NCI-H2196 treated with DMSO at 0.1 percent for 48 hours (cell line): ENCODE data around the gene PAMR1.

Source experiments
- DNase-seq: peaks from one replicate; lab custom pipeline; 2025; ENCODE audit not compliant: unreplicated experiment; lab: John Stamatoyannopoulos, UW

The PAMR1 gene

GRCh38 chr11:35407041-35407440 is 118.4 kb downstream of the PAMR1 start:
- no peak for DNase-seq

DNA sequence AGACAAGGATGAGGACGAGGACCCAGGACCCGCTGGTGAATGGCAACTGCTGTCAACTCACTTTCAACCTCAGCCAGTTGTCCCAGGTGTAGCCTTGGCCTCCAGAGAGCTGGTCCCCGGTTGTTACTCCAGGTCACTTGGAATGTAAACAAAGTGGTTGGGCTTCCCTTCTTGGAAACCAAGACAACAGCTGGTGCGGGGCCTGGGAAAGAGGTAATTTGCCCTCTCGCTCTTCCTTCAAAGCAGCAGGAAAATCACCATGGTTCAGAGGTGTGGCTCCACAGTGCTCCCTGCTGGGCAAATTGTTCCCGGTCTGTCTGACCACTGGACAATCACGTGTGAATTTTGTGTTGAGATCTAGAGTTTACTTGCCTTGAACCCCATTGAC is 121.0 kb downstream of the PAMR1 start:
- DNase-seq: no peak

DNA sequence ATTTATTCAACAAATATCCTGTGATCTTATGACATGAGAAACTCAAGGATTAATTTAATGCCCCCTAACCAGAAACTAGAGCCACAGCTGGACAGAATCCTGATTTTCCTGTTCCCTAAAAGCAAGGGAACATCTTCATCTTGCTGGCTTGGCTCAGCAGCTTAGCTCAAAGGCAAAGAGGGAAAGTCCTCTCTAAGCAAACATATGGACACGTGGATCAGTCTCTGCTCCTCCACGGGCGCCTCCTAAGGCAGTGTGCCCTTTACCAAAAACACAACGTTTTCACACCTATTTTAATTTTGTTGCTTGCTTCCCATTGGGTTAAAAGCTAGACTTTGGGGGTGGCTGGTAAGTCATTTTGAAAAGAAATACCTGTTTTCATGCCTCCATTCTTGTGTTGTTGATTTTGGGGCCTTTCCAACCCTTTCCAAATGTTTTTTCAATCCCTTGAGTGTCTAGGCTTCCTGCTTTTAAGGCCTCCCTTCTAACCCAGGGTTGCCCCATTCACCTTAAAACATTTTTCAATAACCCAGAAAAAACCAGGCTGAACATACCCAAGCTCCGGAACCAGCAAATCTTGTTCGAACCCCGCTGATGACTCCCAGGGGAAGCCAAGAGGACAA is 121.5 kb downstream of the PAMR1 start:
- DNase-seq: no peak

- no peak for DNase-seq
Observed at GRCh38 chr11:35402751-35403660, 122.4 kb downstream of the PAMR1 start.

DNA sequence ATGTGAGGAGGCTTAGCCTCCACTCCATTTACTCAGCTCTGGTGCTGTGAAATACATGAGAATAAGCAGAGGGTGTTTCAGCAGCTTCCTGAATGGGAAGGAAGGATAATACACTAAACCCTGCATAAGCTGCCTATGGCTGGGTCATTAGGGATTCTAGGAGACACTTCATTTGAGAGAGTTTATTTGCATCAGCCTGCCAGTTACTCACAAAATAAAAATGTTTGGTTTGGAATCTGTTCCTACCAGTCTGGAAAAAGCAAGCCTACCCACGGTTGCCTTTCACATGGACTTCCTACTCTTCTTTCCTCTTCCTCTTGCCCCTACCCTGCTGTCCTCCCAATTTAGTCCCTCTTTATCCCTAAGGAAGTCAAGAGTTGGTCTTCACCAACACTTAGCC is 126.5 kb downstream of the PAMR1 start:
- DNase-seq: no peak

DNA sequence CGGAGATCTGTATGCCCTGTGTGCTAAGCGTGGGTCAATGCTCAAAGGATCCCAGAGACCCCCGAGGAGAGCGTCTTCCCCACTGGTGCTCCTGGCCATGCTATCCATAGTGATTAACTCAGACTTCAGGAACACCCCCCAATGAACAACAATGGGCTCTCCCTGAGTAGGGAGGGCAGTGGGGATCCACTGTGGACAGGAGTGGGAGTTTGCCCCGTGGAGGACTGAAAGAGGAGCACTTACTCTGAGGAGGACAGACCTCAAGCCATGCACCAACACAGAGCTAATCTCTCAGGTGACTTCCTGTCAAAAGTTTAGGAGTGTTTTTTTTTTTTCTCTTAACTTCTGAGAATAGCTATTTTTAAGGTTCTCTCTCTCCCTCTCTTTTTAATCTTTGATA is 130.5 kb downstream of the PAMR1 start:
- no peak for DNase-seq

GRCh38 chr11:35393098-35393497 is 132.3 kb downstream of the PAMR1 start:
- no peak for DNase-seq

GRCh38 chr11:35391922-35392688 is 133.3 kb downstream of the PAMR1 start:
- peak; percentile 5 for DNase-seq

- DNase-seq: no peak
Observed at GRCh38 chr11:35390737-35391682, 134.4 kb downstream of the PAMR1 start.

DNA sequence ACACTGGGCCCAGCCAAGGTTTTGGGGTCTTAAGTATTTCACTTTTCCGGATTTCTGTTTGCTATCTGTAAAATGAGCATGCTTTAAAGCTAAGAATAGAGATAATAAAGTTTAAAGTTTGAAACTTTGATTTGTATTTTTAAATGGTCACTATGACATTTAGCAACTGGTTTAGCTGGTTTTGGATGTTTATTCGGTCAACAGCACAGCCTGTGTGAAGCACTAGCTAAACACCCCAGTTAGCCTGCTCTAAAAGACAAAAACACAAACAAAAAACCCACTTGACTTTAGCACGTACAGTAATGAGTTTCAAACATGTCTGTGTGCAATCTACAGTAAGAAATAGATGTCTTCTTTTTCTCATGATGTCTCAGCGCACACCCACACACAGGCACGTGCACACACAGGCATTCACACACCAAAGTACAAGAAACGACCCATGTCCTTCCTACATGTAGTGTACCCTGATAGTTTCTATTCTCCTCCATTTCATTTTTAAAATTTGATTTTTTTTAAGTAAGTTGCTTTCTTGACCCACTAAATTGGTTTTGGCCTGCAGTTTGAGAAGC is 135.4 kb downstream of the PAMR1 start:
- DNase-seq: no peak

GRCh38 chr11:35389112-35389511 is 136.3 kb downstream of the PAMR1 start:
- no peak for DNase-seq

GRCh38 chr11:35388061-35388460 is 137.4 kb downstream of the PAMR1 start:
- DNase-seq: no peak

DNA sequence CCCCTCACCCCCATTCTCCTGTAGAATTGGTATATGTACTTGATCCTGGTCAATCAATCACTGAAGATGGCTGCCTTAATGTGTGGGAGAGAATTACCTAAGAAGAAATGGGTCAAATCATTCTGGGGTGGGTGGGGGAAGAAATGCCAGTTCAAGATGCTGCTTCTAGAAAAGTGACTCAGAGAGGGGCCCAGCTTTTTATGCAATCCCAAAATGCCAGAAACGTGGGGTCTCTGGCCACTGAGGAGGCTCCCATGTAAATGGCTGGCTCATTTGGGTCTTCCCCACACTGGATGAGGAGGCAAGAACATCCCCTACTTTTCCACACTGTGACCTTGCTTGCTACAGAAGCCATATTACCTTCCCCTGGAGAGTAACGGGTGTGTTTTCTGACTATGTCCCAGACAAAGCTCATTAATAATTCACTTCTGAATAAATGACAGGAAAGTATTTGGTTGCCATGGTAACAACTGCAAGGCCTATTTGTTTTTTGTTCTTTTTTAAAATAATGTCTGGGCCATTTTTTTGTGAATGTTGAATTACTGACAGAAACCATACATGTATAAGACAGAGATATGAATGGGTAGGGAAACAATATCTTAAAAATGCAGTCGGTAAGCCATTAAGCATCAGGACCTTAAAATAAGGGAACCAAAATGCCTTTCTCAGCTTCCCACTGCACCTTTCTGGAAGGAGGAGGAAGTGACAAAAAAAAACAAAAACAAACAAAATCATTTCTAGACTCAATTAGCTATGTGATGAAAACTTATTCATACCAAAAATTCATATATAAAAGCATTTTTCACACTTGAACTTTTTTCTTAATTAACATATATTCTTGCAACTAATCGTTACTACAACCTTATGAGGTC is 138.1 kb downstream of the PAMR1 start:
- no peak for DNase-seq

DNA sequence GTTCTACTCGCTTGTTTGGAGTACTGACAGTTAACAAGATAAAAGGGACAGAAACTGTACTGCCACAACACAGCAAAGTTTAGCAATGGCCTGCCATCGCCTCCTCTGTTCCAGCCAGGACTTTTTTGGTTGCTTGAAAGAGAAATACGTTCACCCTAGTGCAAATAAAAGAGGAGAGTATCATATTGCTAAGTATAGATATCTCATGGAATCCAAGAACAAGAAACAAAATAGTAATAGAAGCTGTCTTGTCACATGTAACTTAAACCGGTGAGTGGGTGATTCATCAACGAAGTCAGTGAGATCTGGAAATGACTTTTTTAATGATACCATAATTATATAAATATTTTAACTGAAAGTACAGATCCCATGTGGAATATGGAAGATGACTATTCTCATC is 141.5 kb downstream of the PAMR1 start:
- DNase-seq: no peak
